GM11168 (cell line): Measurements from ENCODE around the gene CEBPB.

Experiments
- in situ Hi-C: fragments of 300-500 bp; cut with MboI; formaldehyde crosslinking; loops from one replicate; pipeline ENCODE4 v1.12.0; 2022; ENCODE audit warnings: low sequenced_read_pairs; ENCODE audit not compliant: unreplicated experiment

The CEBPB gene

DNA sequence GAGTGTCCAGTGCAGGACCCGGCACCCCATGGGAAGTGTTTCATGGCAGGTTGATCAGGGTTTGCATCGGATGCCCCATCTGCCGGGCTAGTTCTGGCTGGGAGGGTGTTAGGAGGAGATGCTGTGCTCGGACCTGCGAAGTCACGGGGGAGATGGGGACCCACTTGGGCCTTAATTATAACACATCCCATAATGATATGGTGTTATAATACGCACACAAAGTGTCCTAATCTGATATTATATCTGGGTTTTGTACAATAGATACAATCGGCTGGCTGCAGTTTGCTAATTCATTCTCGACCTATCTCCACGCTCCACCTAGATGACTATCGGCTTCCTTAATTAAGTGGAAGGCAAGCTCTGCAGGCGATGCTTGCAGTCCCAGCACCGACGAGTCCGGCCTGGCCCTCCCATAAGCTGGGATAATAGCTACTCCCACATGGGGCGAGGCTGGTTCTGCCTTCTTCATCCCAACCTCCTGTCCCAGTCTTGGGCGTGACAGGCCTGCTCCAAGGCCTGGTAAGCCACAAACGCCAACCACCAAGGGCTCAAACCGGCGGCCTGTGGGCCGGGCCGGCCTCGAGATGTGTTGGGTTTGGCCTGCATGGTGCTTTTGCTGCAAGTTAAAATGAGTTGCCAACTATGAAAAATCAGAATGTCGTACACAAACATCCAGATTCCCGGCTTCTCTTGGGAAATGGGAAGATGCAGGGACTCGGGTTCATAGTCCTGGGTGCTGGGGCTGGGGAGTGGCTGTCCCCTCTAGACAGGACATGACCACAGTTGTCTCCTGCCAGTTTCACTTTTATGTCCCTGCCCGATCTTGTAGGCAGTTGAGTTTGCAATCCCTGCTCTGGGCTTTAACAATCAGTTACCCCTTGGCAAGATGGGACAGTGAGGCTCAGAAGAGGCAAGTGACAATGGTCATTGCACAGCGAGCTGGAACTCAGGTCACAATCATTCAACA, 32.7 kb downstream of the CEBPB start:
- in situ Hi-C loops, result no loop called here

DNA sequence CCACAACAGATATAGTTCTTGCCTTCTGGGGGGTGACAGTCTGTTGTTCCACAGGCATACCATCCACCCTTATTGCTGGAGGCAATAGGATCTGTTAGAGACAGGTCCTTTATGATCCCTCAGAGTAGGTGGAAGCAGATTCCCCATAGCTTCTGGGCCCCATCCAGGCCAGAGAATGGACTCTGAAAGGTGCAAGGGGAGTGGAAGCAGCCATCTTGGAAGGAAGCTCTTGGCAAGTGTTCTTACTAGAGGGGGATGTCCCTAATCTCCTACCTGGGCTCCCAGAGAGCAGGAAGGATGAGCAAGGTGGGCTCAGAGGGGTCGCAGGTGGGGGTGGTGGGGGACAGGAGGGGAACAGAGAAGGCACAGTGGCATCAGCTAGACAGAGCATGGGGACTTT, 33.4 kb downstream of the CEBPB start:
- in situ Hi-C loops, result no loop called here

DNA sequence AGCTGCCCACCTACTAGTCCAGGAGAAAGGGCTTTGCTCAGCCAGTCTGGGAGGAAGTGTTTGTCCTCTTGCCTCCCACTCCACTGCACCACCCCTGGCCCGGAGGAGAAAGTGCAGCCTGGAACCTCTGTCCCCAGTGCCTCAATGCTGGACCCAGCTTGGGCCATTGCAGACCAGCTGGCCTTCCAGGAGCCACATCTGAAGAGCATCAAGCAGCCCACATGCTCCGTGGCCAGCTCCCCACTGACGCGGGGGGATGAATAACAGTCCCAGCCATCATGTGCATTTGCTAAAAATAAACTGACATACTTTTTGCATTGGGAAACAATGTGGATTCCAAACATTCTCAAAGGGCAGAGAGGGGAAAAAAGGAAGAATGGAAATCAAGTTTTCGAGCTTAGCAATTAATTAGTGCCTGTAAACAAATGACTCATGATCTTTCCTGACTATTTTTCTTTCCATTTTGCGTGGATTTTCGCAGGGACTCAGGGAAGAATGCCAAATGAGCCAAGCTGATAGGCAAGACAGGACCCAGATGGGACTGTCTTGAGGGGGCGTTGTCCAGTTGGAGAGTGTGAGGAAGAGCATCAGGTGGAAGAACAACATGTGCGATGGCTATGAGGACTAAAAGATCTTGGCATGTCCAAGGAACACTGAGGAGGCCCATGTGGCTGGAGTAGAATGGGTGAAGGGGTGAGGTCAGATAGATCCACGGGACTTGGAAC, 34.1 kb downstream of the CEBPB start:
- in situ Hi-C loops, result no loop called here

DNA sequence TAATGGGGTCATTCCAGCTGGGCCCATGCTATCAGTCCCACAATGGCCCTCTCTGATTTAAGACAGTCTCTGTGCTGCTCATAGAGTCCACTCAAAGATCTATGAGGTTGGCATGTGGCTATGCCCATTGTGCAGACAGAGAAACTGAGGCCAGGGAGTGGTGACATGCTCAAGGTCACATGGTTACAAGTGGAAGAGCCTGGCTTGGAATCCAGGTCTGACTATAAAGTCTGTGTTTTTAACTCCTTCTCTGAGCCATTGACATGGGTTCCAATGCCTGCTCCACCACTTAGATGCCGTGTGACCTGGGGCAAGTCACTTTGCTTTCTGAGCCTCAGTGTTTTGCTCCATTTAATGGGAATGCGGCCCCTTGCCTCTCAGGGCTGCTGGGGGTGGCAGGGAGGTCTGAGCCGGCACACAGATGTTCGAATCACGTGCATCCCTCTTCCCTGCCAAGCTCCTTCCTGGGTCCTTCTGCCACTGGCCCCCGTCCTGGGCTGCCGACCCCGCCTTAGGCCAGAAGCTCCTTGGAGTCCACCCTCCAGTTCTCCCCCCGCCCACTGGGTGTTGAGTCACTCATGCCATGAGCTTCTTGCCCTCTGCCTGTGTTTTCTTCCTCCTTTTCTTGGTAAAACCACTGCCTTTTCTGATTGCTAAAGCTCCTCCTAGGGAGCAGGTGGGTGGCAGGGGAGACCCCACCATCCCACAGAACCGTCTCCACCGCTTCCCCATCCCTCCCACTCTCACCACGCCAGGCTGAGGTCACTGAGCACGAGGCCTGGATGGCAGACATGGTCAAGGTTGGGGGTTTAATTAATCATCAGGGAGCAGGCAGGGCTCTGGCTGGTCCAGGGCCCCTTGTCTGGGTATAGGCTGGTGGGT, 35.7 kb downstream of the CEBPB start:
- in situ Hi-C loops, result no loop called here

DNA sequence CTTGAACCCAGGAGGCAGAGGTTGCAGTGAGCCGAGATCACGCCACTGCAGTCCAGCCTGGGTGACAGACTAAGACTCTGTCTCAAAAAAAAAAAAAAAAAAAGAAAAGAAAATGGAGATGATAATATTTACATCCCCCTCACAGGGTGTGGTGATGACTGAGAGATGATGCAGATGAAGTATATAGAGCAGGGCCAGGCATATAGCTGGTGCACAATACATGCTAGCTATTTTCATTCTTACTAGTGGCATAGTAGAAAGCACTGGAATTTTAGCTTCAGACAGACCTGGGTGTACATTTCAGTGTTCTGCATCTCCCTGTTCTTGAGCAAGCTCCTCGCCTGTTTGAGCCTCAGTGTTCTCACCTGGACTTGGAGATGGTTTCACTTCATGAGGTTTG, 36.9 kb downstream of the CEBPB start:
- in situ Hi-C loops, result no loop called here

DNA sequence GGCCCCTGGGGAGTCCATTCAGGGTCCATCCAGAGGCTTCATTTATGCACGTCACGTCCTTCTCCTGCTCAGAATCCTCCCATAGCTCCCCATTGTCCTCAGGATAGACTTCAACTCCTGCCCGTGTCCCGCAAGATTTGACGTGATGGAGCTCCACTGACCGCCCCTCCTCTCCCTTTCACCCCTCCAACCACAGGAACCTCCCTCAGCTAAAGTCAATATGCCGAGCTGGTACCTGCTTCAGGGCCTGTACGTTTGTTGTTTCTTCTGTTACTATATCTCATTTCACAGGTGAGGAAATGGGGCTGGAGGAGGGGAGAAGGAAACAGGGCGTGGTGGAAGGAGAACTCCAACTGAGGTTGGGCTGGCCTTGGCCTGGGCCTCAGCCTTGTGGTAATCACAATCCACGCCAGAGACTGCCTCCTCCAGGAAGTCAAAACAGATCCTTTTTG, 38.6 kb downstream of the CEBPB start:
- in situ Hi-C loops, result no loop called here

DNA sequence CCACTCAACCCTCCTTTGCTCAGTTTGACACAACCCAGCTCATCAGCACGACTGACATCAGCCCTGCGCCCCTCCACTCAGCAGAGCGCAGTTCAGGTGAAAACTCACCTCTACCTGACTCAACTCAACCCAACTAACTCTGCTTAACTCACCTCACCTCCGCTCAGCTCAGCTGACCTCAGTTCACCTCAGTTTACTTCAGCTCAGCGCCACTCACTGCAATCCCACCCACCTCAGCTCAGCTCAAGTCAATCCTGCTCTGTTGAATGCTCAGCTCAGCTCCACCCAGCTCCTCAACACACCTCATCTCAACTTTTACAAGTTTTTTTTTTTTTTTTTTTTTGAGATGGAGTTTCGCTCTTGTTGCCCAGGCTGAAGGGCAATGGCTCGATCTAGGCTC, 39.6 kb downstream of the CEBPB start:
- in situ Hi-C loops, result no loop called here

DNA sequence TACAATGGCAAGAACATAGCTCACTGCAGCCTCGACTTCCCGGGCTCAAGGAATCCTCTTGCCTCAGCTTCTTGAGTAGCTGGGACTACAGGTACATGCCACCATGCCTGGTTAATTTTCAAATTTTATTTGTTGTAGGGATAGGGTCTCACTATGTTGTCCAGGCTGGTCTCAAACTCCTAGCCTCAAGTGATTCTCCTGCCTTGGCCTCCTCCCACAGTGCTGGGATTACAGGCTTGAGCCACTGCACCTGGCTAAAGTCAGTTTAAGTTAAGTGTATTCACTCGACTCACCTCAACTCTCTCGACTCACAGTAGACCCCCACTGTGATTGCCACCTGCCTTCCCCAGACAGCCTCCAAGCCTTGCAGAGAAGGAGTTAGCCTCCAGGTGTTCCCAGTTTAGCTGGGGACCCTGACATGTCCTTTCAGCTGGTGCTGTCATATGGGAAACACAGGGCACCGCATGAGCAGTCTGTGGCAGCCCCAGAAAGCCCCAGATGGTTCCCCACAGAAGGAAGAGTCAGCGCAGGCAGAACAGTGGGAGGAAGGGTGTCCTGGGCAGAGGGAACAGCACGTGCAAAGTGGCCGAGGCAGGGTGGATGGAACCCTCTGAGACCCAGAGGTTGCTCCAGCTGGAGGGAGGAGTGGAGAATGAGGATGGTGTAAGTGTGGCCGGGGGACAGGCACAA, 40.4 kb downstream of the CEBPB start:
- in situ Hi-C loops, result no loop called here

DNA sequence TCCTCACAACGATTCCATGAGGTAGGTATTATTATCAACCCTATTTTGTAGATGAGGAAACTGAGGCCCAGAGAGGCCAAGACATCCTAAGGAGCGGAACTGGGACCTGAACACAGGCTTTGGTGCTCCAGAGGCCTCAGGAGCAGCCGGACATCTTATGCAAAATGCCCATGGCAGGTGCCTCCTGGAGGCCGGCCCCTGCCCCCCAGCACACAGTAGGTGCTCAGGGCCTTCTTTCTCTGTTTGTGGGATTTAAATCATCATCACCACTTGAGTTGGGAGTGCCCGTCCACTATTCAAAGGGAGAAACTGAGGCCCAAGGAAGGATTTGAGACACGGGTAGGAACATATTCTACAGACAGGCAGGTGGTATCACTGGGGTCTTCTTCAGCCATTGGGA, 41.2 kb downstream of the CEBPB start:
- in situ Hi-C loops, result no loop called here

DNA sequence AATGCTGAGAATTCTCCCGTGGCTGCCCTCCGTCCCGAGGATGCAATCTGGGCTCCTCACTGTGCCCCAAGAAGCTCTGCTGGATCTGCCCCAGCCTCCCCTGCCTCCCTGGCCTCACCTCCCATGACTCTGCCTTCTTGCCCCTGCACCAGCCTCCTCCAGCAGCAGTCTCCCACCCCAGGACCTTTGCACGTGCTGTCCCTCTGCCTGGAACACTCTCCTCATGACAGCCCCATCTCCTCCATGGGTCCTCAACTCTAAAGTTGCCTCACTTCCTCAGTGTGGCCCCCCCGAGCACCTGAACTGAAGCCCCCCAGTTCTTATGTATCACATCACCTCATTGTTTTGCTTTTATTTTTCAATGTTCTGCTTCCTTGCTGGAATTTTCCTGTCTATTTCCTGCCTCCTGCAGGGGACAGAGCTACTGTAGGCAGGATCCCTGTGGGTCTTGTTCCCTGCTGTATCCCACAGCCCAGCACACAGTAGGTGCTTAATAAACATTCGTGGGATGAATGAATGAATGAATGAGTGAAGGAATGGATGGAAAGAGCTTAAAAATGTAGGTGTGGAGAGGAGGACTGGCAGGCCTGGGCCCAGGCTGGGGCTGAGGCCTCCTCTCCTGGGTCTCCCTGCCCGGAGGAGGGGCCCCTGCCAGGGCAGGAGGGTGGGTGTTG, 42.2 kb downstream of the CEBPB start:
- in situ Hi-C loops, result no loop called here

DNA sequence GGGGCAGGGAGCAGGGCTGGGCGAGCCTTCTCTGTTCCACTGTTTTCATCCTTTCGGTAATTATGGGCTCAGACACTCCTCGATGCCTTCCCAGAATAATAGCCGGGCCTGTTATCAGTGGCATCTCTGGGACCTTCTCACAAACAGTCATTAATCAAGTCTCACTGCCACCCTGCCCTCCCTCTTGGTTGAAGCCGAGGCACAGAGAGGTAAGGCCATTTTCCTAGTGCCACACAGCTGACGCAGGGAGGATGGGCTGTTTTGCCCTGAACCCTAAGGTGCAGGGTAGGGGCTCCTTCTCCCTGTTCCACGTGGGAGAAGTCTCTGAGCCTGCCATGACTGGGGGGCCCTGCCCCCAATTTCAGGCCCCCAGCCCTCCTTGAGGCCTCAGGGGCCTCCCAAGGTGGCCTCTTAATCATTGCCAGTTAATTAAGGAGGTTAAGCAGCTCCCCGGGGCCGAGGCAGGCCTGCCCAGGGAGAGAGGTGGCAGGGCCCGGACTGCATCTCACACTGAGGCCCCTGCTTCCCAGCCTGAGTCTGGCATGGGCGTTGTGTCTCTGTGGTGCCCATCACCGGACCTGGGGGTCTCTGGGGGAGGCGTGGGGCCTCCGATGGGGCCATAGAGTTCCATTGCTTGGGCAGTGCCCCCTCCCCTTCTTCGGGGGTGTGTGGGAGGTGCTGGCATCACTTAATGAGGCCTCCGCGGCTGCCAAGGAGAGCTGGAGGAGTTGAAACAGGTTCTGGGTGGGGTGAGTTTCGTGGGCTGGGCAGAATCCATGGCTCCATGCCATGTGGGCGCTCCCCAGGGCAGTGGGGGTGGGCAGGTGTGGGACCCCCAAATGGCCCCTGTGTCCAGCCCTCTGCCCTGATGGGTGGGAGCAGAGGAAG, 42.9 kb downstream of the CEBPB start:
- in situ Hi-C loops, result no loop called here

DNA sequence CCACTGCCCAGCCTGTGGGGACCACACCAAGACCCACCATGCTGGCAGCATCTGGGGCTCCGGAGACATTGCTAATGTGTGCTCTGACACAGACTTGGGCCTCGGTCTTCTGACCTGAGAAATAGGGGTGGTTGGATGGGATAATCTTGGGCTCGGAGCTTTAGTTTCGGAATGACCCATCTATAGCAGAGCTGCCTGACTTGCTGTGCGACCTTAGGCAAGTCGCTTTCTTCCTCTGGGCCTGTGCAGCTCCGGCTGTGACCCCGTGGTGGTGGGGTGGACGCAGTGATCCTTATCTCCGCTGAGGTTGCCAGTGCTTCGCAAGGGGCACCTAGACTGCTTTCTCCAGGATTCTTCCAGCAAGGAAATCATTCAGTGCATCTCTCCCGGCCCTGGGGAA, 43.7 kb downstream of the CEBPB start:
- in situ Hi-C loops, result no loop called here

DNA sequence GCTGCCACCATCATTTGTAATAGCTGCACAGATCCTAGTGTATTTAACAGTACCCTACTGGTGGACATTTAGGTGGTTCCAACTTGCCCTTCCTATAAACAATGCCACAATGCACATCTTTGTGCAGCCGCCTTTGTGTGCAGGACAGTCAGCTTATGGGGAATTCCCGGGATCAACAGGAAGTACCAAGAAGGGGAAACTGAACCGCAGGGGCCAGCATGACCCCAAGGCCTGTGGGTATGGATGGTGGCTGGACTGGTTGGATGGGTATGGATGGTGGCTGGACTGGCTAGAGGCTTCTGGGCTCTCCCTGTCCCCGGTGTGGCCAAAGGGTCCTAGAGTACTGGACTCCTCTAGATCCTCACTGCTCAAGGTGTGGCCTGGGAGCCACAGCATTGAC, 46.7 kb downstream of the CEBPB start:
- in situ Hi-C loops, result no loop called here

DNA sequence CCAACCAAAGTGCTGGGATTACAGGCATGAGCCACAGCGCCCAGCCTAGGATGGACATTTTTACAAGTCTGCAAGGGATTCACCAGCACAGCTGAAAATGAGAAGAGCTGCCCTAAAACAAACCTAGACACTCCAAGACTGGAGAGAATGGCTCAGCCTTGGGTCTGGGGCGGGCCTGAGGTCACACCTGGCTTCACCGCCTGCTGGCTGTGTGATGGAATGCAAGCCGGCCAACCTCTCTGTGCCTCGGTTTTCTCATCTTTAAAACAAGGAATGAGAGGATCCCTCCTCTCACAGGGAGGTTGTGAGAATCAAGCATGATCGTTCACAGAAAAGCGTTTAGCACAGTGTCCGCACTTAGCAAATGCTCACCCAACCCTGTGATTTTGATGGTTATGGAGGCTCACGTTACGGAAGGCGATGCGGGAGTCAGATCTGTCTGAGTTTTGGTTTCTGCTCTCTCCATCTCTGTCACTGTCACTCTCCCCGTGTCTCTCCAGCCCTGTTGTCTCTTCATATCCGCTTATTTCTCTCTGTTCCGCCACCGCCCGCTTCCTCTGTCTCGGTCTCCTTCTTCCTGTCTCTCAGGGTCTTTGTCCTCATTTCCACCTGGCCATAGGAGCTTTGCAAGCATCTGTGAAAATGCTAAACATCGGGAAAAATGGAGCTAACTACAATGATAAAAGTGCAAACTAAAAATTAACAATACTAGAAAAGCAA, 47.6 kb downstream of the CEBPB start:
- in situ Hi-C loops, result no loop called here

DNA sequence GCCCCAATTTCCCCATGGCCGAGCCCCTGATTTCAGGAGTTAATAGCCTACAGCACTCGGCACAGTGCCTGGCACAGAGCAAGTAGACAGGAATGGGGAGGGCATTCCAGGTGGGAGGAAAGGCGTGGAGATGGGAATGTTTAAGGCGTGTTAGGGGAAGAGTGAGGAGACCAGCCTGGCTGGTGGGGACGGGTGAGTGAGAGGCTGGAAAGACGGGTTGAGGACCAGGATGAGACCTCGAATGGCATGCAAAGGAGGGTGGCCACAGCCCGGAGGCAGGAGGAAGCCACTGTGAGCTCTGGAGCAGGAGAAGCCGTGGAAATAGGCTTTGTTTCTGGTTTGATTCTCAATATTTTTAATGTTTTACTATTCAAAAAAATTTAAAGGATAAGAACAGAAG, 49.5 kb downstream of the CEBPB start:
- in situ Hi-C loops, result no loop called here

DNA sequence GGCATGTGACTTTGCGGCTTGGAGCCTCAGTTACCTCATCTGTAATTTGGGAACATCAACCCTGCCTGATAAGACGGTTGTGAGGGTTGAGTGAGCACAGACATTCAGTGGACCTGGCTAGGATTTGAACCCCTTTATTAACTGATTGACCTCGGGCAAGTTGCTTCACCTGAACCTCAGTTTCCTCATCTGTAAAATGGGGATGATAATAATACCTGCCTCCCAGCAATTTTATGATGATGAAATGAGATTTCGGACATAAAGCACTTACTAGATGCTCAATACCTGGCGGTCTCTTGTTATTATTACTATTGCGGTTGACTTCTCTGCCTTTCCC, 51.5 kb downstream of the CEBPB start:
- in situ Hi-C loops, result no loop called here
